K562 (cell line): Measurements from ENCODE around the gene MFAP2. TPM values are rescaled to one million over a fixed set of nuclear protein-coding genes. Genes with fewer than 3 reads are reported as not detected.

Experiments
- ATAC-seq: fragments of 200-7000 bp; cut with Tn5 transposase; 3 replicates; pipeline ENCODE4 v1.9.1; 2020; ENCODE audit warnings: moderate library complexity
- BruUV-seq: library from RNA; stranded (reverse); fragments of 400-500 nt; replicated peaks from 2 replicates; lab custom pipeline; 2021; lab: Mats Ljungman, UMichigan
- CTCF ChIA-PET: fragments of 300-600 bp; formaldehyde crosslinking; extraction: SDS; loops from one replicate; lab custom pipeline; 2021; ENCODE audit warnings: low intra/inter-chr PET ratio; lab: Yijun Ruan, JAX
- POLR2A ChIA-PET: fragments of 300-600, 350-650 bp; sonication (Branson Sonifier 250); formaldehyde crosslinking; extraction: SDS; loops from one replicate; lab custom pipeline; 2021; ENCODE audit warnings: antibody characterized with exemption, inconsistent platforms; lab: Yijun Ruan, JAX
- DNase-seq, 4 experiments: peaks; one replicate each; pipeline versions ENCODE4 v3.0.0 to v3.0.0-alpha.2; 2011 to 2018; ENCODE audit warnings: low spot score in 3 of 4, mixed read lengths in 3 of 4; ENCODE audit errors: extremely low read depth in 1 of 4
- FAIRE-seq: peaks from 2 replicates; lab custom pipeline; 2011; peaks lifted over from hg19 to GRCh38; lab: Jason Lieb, UNC
- H2AFZ ChIP-seq: 2 replicates; pipeline ENCODE4 v1.6.0; 2011; ENCODE audit warnings: low read depth, low read length, control low read depth, inconsistent platforms
- H3K27ac ChIP-seq: fragments of 200-600 bp; 3 replicates; pipeline ENCODE4 v1.8.0; 2011; ENCODE audit warnings: low read depth, mild to moderate bottlenecking, control low read depth, inconsistent platforms, low read length, moderate library complexity, mixed read lengths; ENCODE audit errors: extremely low read depth
- H3K27me3 ChIP-seq, 2 experiments: fragments of 300-600 bp in 1 of 2; 2 replicates in 1 of 2; 3 replicates in 1 of 2; pipeline versions ENCODE4 v1.6.0 to v1.8.0; 2011; ENCODE audit warnings: inconsistent platforms in 2 of 2, low read length in 2 of 2, mild to moderate bottlenecking in 1 of 2, mixed read lengths in 1 of 2, moderate library complexity in 1 of 2; ENCODE audit not compliant: control insufficient read depth in 2 of 2, insufficient read depth in 2 of 2
- H3K36me3 ChIP-seq: fragments of 300-600 bp; 3 replicates; pipeline ENCODE4 v1.8.0; 2011; ENCODE audit warnings: mild to moderate bottlenecking, low read length, inconsistent platforms; ENCODE audit not compliant: control insufficient read depth, insufficient read depth
- H3K4me1 ChIP-seq, 2 experiments: fragments of 200-600 bp in 1 of 2; replicated peaks in 1 of 2; 2 replicates in 1 of 2; 3 replicates in 1 of 2; pipeline versions ENCODE4 v1.5.1 to v1.8.0; 2011; ENCODE audit warnings: inconsistent platforms in 2 of 2, low read length in 2 of 2, mild to moderate bottlenecking in 1 of 2, mixed read lengths in 1 of 2, moderate library complexity in 1 of 2; ENCODE audit not compliant: control insufficient read depth in 2 of 2, insufficient read depth in 2 of 2
- H3K4me2 ChIP-seq: 2 replicates; pipeline ENCODE4 v1.6.1; 2011; ENCODE audit warnings: low read length, control low read depth, inconsistent platforms, mixed read lengths; ENCODE audit not compliant: insufficient read depth
- H3K4me3 ChIP-seq: fragments of 200-600 bp; sonication (generic), shearing (Covaris generic); 2 replicates; pipeline ENCODE4 v1.5.1; 2016; ENCODE audit warnings: control low read depth, inconsistent platforms
- H3K79me2 ChIP-seq: fragments of 200-600 bp; 3 replicates; pipeline ENCODE4 v1.8.0; 2011; ENCODE audit warnings: low read length, inconsistent platforms; ENCODE audit not compliant: control insufficient read depth, insufficient read depth
- H3K9ac ChIP-seq, 2 experiments: 2 replicates each; pipeline versions ENCODE4 v1.6.0 to v1.6.1; 2011; ENCODE audit warnings: low read depth in 2 of 2, low read length in 2 of 2, control low read depth in 1 of 2, inconsistent platforms in 1 of 2, mild to moderate bottlenecking in 1 of 2, mixed read lengths in 1 of 2; ENCODE audit not compliant: insufficient read depth in 1 of 2
- H3K9me1 ChIP-seq: one replicate; pipeline ENCODE4 v1.6.0; 2011; ENCODE audit warnings: inconsistent platforms, mild to moderate bottlenecking, low read length, moderate library complexity; ENCODE audit not compliant: control insufficient read depth, insufficient read depth
- H3K9me3 ChIP-seq: replicated peaks from 2 replicates; pipeline ENCODE4 v1.5.1; 2011; ENCODE audit warnings: low read depth, low read length, inconsistent platforms; ENCODE audit not compliant: control insufficient read depth, insufficient read depth
- H4K20me1 ChIP-seq: replicated peaks from 2 replicates; pipeline ENCODE4 v1.6.1; 2011; ENCODE audit warnings: low read length, inconsistent platforms, mixed read lengths; ENCODE audit not compliant: control insufficient read depth, insufficient read depth
- OTX1 ChIP-seq: fragments of 450-650 bp; formaldehyde crosslinking; IDR thresholded peaks from 2 replicates; pipeline ENCODE4 v1.4.0; 2022; ENCODE audit warnings: mild to moderate bottlenecking
- WGBS: fragments of 100-300 bp; shearing (Covaris generic); methylation state at CpG from one replicate; pipeline ENCODE4 v1.1.6; 2016; ENCODE audit warnings: low coverage, mixed read lengths; ENCODE audit not compliant: insufficient coverage; ENCODE audit errors: missing lambda C conversion rate; 5-methylcytosine and 5-hydroxymethylcytosine counted together
- in situ Hi-C: fragments of 300-500 bp; cut with MboI; formaldehyde crosslinking; loops from 4 replicates; pipeline ENCODE4 v1.15.0; 2018; ENCODE audit warnings: inconsistent platforms, mixed read lengths
- intact Hi-C: fragments of 100-400 bp; cut with micrococcal nuclease; formaldehyde crosslinking; loops from 2 replicates; pipeline ENCODE4 v1.14.2; 2022
- polyA plus RNA-seq, 8 experiments: library from polyadenylated mRNA; depleted of rRNA in 4 of 8; stranded (reverse) in 5 of 8; unstranded in 3 of 8; fragments of >200 nt; fragmentation: Nextera tagmentation in 2 of 8; fragmentation: Illumina TruSeq in 1 of 8; extraction: Ambion mirVana in 2 of 8; extraction: Trizol in 1 of 8; gene quantifications; 2 replicates each; pipeline versions ENCODE4 v1.2.1 to v1.2.3, GENCODE V29; 2011 to 2014; ENCODE audit warnings: inconsistent platforms in 1 of 8, missing spikeins in 1 of 8
- total RNA-seq, 7 experiments: library from RNA; depleted of rRNA in 6 of 7; stranded (reverse); fragments of >200 nt in 6 of 7; fragmentation: Illumina TruSeq in 2 of 7; extraction: Trizol in 2 of 7; gene quantifications; 2 replicates each; pipeline versions ENCODE4 v1.2.1 to v1.2.3, GENCODE V29; 2011 to 2021; ENCODE audit warnings: low replicate concordance in 1 of 7
- TF ChIP-seq, protein P1 (sequence below): fragments of 200-800 bp; sonication (Bioruptor generic); IDR thresholded peaks from 2 replicates; pipeline ENCODE4 v1.6.1; 2017; ENCODE audit warnings: missing genetic modification characterization, missing compliant biosample characterization

Gene MFAP2
- total and polyA plus RNA-seq, 9 of the 15 experiments (the other 6 are each of a cell fraction or from before 2014, with no cell fraction given) = not detected

DNA sequence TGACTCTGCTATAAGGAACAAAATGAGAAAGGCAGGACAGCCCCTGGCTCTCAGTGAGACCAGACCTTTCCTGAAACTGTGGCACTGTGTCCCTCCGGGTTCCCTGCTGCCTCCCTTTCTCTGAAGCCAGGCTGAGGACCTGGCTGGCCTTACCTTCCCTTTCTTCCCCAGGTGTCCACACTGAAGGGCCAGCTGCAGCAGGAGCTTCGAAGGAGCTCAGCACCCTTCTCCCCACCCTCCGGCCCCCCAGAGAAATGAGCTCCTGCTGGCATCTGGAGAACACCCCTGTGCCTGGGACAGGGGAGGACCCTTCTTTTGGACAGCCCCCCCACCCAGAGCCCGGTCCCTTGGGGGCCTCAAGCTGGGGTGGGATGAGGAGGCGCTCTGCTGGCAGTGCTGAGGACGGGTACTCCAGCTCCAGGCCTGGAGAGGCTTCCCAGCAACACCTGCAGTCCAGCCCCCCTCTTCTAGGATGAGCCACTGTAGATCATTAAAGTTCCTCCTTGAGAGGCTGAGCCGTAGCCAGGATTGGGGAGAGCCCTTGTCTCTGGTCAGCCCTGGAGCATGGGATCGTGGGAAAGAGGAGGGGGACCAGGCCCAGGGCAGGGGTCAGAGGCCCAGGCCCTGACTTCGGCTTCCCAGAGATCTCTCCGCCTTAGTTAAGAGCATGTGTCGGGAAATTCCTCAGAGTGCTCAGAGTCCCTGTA, 8.1 kb downstream of the MFAP2 start:
- Histone ChIP-seq H3K4me3 (no peak overlapping the region), H3K9ac (no peak overlapping the region), H3K4me1 (peaks cover 0 to 57% of the 10 kb centered on the region in 2 experiments; a peak in 2 of 5 replicates), H3K4me2 (no peak overlapping the region), H3K9me3 (no peaks in the 10 kb centered on the region), H2AFZ (no peak overlapping the region), H3K9me1 (no peaks in the 10 kb centered on the region), H4K20me1 (peaks cover 11% of the 10 kb centered on the region), H3K27me3 (peaks cover 30 to 51% of the 10 kb centered on the region in 2 experiments), H3K27ac (no peak overlapping the region), H3K36me3 (no peaks in the 10 kb centered on the region), H3K79me2 (no peaks in the 10 kb centered on the region)
- intact Hi-C loops (no loop called here), in situ Hi-C loops (no loop called here)
- ChIA-PET POLR2A (interaction anchor here (1.7 kb wide), 1 partner anchor 11 kb away, joined by 4 read pairs; no protein-coding TSS in a partner anchor), CTCF (no interaction called here)
- BruUV-seq = no TSS peak
- FAIRE-seq (no peak), ATAC-seq (no peak), DNase-seq (no peak)
- TF ChIP-seq, protein P1, sequence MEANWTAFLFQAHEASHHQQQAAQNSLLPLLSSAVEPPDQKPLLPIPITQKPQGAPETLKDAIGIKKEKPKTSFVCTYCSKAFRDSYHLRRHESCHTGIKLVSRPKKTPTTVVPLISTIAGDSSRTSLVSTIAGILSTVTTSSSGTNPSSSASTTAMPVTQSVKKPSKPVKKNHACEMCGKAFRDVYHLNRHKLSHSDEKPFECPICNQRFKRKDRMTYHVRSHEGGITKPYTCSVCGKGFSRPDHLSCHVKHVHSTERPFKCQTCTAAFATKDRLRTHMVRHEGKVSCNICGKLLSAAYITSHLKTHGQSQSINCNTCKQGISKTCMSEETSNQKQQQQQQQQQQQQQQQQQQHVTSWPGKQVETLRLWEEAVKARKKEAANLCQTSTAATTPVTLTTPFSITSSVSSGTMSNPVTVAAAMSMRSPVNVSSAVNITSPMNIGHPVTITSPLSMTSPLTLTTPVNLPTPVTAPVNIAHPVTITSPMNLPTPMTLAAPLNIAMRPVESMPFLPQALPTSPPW (CRISPR knock-in tag) = 0 out of 2 replicates have a peak, but pooled peaks have one; percentile 10
- TF ChIP-seq OTX1 = no peak
- WGBS = 26% methylated on average over 9 of the region's 11 CpGs
